Liver (tissue), 3 donors: ENCODE measurements around the gene EWSR1.

ENCODE experiments used
- HNF4A ChIP-seq, 2 donors: conservative IDR thresholded peaks; 2 replicates each; pipeline ENCODE4 v1.6.1; 2016; ENCODE audit warnings: antibody characterized with exemption in 2 of 2, mild to moderate bottlenecking in 2 of 2
- YY1 ChIP-seq: IDR thresholded peaks from 2 replicates; pipeline ENCODE4 v1.6.1; 2016; ENCODE audit warnings: antibody characterized with exemption, mild to moderate bottlenecking
- TF ChIP-seq, protein P1 (sequence below): fragments of 150-350 bp; IDR thresholded peaks from 2 replicates; pipeline ENCODE4 v1.5.1; 2017; ENCODE audit warnings: improper control_type of control experiment, low read depth, low read length; ENCODE audit not compliant: missing input control
- donor health status: healthy.
- donor health status: healthy.

DNA sequence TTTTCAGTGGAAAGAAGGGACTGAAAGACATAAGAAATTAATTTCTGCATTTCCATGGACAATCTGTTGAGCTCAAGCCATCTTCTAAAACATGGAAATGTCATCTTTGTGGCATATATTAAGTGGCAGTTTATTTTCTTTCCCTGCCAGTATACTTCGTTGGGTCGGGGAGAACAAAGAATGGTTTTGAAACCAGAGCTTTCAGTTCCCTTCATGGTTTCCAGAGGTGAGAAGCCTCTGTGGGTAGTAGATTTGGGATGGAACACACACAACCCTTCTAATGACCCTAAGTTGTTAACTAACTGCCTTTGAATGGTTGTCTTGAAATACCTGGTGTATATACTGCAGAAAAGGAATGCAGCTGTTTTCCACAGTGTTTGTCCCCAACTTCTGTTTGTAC lies 20.8 kb downstream of the EWSR1 start:
- TF ChIP-seq, protein P1, sequence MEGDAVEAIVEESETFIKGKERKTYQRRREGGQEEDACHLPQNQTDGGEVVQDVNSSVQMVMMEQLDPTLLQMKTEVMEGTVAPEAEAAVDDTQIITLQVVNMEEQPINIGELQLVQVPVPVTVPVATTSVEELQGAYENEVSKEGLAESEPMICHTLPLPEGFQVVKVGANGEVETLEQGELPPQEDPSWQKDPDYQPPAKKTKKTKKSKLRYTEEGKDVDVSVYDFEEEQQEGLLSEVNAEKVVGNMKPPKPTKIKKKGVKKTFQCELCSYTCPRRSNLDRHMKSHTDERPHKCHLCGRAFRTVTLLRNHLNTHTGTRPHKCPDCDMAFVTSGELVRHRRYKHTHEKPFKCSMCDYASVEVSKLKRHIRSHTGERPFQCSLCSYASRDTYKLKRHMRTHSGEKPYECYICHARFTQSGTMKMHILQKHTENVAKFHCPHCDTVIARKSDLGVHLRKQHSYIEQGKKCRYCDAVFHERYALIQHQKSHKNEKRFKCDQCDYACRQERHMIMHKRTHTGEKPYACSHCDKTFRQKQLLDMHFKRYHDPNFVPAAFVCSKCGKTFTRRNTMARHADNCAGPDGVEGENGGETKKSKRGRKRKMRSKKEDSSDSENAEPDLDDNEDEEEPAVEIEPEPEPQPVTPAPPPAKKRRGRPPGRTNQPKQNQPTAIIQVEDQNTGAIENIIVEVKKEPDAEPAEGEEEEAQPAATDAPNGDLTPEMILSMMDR = no peak
- no peak for TF ChIP-seq HNF4A (conservative IDR thresholded peaks at IDR 0.05)
- no peak for TF ChIP-seq YY1
